ENCODE measurements around the gene SEPTIN3.

SEPTIN3 gene

GRCh38 chr22:41966225-41966606, 3.0 kb upstream of the SEPTIN3 start:
- TF ChIP-seq TAF1 (IDR thresholded peaks at IDR 0.05; ENCODE audit: borderline replicate concordance, insufficient read depth, low read length), result no peak
- TF ChIP-seq REST (IDR thresholded peaks at IDR 0.05; ENCODE audit: insufficient read depth in 1 of 2, low read depth in 2 of 2, low read length in 2 of 2), result no peak
- TF ChIP-seq FOXP2 (optimal IDR thresholded peaks at IDR 0.05; ENCODE audit: borderline replicate concordance, extremely low read depth, extremely low read length, insufficient read depth), result no peak
- TF ChIP-seq POLR2AphosphoS5 (IDR thresholded peaks at IDR 0.05; ENCODE audit: low read depth, low read length), result no peak
- TF ChIP-seq SIN3A (IDR thresholded peaks at IDR 0.05; ENCODE audit: borderline replicate concordance, insufficient read depth, low read length), result no peak

- TF ChIP-seq FOXP2 (optimal IDR thresholded peaks at IDR 0.05; ENCODE audit: borderline replicate concordance, extremely low read depth, extremely low read length, insufficient read depth) (peak; percentile 19), SIN3A (IDR thresholded peaks at IDR 0.05; ENCODE audit: borderline replicate concordance, insufficient read depth, low read length) (no peak)
Measured at GRCh38 chr22:41966607-41967240, 2.5 kb upstream of the SEPTIN3 start.

GRCh38 chr22:41968601-41969000, 642 bp upstream of the SEPTIN3 start:
- TF ChIP-seq SIN3A (IDR thresholded peaks at IDR 0.05; ENCODE audit: borderline replicate concordance, insufficient read depth, low read length) (no peak), FOXP2 (optimal IDR thresholded peaks at IDR 0.05; ENCODE audit: borderline replicate concordance, extremely low read depth, extremely low read length, insufficient read depth) (no peak), REST (IDR thresholded peaks at IDR 0.05; ENCODE audit: insufficient read depth in 1 of 2, low read depth in 2 of 2, low read length in 2 of 2) (no peak), POLR2AphosphoS5 (IDR thresholded peaks at IDR 0.05; ENCODE audit: low read depth, low read length) (no peak), TAF1 (IDR thresholded peaks at IDR 0.05; ENCODE audit: borderline replicate concordance, insufficient read depth, low read length) (no peak)

GRCh38 chr22:41970601-41971000, 1.4 kb downstream of the SEPTIN3 start:
- no peak for TF ChIP-seq TAF1 (IDR thresholded peaks at IDR 0.05; ENCODE audit: borderline replicate concordance, insufficient read depth, low read length)
- no peak for TF ChIP-seq REST (IDR thresholded peaks at IDR 0.05; ENCODE audit: insufficient read depth in 1 of 2, low read depth in 2 of 2, low read length in 2 of 2)
- no peak for TF ChIP-seq FOXP2 (optimal IDR thresholded peaks at IDR 0.05; ENCODE audit: borderline replicate concordance, extremely low read depth, extremely low read length, insufficient read depth)
- no peak for TF ChIP-seq POLR2AphosphoS5 (IDR thresholded peaks at IDR 0.05; ENCODE audit: low read depth, low read length)
- no peak for TF ChIP-seq SIN3A (IDR thresholded peaks at IDR 0.05; ENCODE audit: borderline replicate concordance, insufficient read depth, low read length)

- TF ChIP-seq POLR2AphosphoS5 (IDR thresholded peaks at IDR 0.05; ENCODE audit: low read depth, low read length) (no peak), TAF1 (IDR thresholded peaks at IDR 0.05; ENCODE audit: borderline replicate concordance, insufficient read depth, low read length) (no peak), REST (IDR thresholded peaks at IDR 0.05; ENCODE audit: insufficient read depth in 1 of 2, low read depth in 2 of 2, low read length in 2 of 2) (no peak), SIN3A (IDR thresholded peaks at IDR 0.05; ENCODE audit: borderline replicate concordance, insufficient read depth, low read length) (no peak), FOXP2 (optimal IDR thresholded peaks at IDR 0.05; ENCODE audit: borderline replicate concordance, extremely low read depth, extremely low read length, insufficient read depth) (no peak)
Measured at GRCh38 chr22:41971431-41971830, 2.2 kb downstream of the SEPTIN3 start.
